H1 (cell line): ENCODE data around the gene MUSTN1. TPM values are rescaled to one million over a fixed set of nuclear protein-coding genes. Genes with fewer than 3 reads are reported as not detected.

ENCODE experiments used
- CTCF ChIA-PET: fragments of 300-600 bp; sonication (Branson Sonifier 250); formaldehyde crosslinking; loops from one replicate; lab custom pipeline; 2021; ENCODE audit not compliant: partially characterized antibody; lab: Charles Lee
- POLR2A ChIA-PET: fragments of 300-600 bp; sonication (Branson Sonifier 250); formaldehyde crosslinking; loops from one replicate; lab custom pipeline; 2021; ENCODE audit warnings: inconsistent platforms; ENCODE audit not compliant: partially characterized antibody; lab: Charles Lee
- DNase-seq, 2 experiments: peaks; one replicate each; pipeline versions ENCODE4 v3.0.0 to v3.0.0-alpha.2; 2010 to 2022; ENCODE audit warnings: low spot score in 2 of 2, low read depth in 1 of 2, mixed read lengths in 1 of 2
- FAIRE-seq: peaks from 2 replicates; lab custom pipeline; 2011; peaks lifted over from hg19 to GRCh38; lab: Jason Lieb, UNC
- H2AFZ ChIP-seq: 2 replicates; pipeline ENCODE4 v1.8.1; 2012; ENCODE audit warnings: low read length, inconsistent platforms
- H2AK5ac ChIP-seq: 2 replicates; pipeline ENCODE4 v1.6.1; 2013; ENCODE audit warnings: low read depth, low read length
- H2BK120ac ChIP-seq: replicated peaks from 2 replicates; pipeline ENCODE3; 2013; ENCODE audit warnings: low read depth, low read length, inconsistent platforms
- H2BK12ac ChIP-seq: 2 replicates; pipeline ENCODE4 v1.6.1; 2013; ENCODE audit warnings: low read depth, low read length
- H2BK15ac ChIP-seq: 2 replicates; pipeline ENCODE4 v1.6.1; 2013; ENCODE audit warnings: low read length
- H2BK20ac ChIP-seq: 2 replicates; pipeline ENCODE4 v1.6.1; 2013; ENCODE audit warnings: low read length
- H2BK5ac ChIP-seq: 2 replicates; pipeline ENCODE4 v1.6.1; 2013; ENCODE audit warnings: low read depth, low read length
- H3K14ac ChIP-seq: 2 replicates; pipeline ENCODE4 v1.6.1; 2013; ENCODE audit warnings: inconsistent platforms; ENCODE audit not compliant: insufficient read length
- H3K18ac ChIP-seq: 2 replicates; pipeline ENCODE4 v1.6.1; 2013; ENCODE audit warnings: low read length; ENCODE audit errors: extremely low read depth
- H3K23ac ChIP-seq: 2 replicates; pipeline ENCODE4 v1.6.1; 2013; ENCODE audit warnings: inconsistent platforms; ENCODE audit not compliant: insufficient read length
- H3K23me2 ChIP-seq: 2 replicates; pipeline ENCODE4 v1.6.1; 2013; ENCODE audit warnings: low read depth, low read length
- H3K27ac ChIP-seq: 2 replicates; pipeline ENCODE4 v1.6.1; 2011; ENCODE audit warnings: low read depth, low read length, inconsistent platforms
- H3K27me3 ChIP-seq, 4 experiments: replicated peaks in 1 of 4; 1 replicate in 1 of 4; 2 replicates in 3 of 4; pipeline versions ENCODE4 v1.6.1 to v1.8.1; 2011 to 2013; ENCODE audit warnings: low read length in 3 of 4, mild to moderate bottlenecking in 3 of 4, inconsistent platforms in 2 of 4, mixed read lengths in 2 of 4, moderate library complexity in 1 of 4; ENCODE audit not compliant: control insufficient read depth in 3 of 4, insufficient read depth in 3 of 4; ENCODE audit errors: extremely low read depth in 1 of 4
- H3K36me3 ChIP-seq, 4 experiments: 2 replicates each; pipeline versions ENCODE4 v1.6.1 to v1.8.1; 2011 to 2013; ENCODE audit warnings: mild to moderate bottlenecking in 4 of 4, low read length in 3 of 4, moderate library complexity in 2 of 4, control low read depth in 1 of 4, inconsistent platforms in 1 of 4; ENCODE audit not compliant: insufficient read depth in 4 of 4, control insufficient read depth in 2 of 4
- H3K4ac ChIP-seq: replicated peaks from 2 replicates; pipeline ENCODE3; 2013; ENCODE audit warnings: low read length, low read depth, mixed read lengths, inconsistent platforms; ENCODE audit not compliant: insufficient read length
- H3K4me1 ChIP-seq, 4 experiments: replicated peaks in 1 of 4; 1 replicate in 1 of 4; 2 replicates in 3 of 4; pipeline versions ENCODE4 v1.6.1 to v1.8.1; 2011 to 2013; ENCODE audit warnings: low read length in 3 of 4, inconsistent platforms in 2 of 4, mixed read lengths in 1 of 4; ENCODE audit not compliant: insufficient read depth in 4 of 4, control insufficient read depth in 3 of 4
- H3K4me2 ChIP-seq, 2 experiments: 2 replicates each; pipeline versions ENCODE4 v1.6.1 to v1.8.1; 2011 to 2013; ENCODE audit warnings: low read depth in 2 of 2, low read length in 2 of 2, control low read depth in 1 of 2, inconsistent platforms in 1 of 2, mild to moderate bottlenecking in 1 of 2; ENCODE audit not compliant: insufficient read depth in 1 of 2
- H3K4me3 ChIP-seq, 4 experiments: fragments of 200-600, 300-600 bp in 1 of 4; sonication (generic), shearing (Covaris generic), sonication (Bioruptor Twin) in 1 of 4; 2 replicates each; pipeline versions ENCODE4 v1.5.1 to v1.8.1; 2011 to 2016; ENCODE audit warnings: low read length in 4 of 4, low read depth in 3 of 4, control low read depth in 2 of 4, inconsistent platforms in 2 of 4, mild to moderate bottlenecking in 2 of 4, mixed read lengths in 1 of 4, moderate library complexity in 1 of 4; ENCODE audit not compliant: insufficient read depth in 2 of 4; ENCODE audit errors: extremely low read depth in 1 of 4
- H3K56ac ChIP-seq: replicated peaks from 2 replicates; pipeline ENCODE3; 2013; ENCODE audit warnings: low read depth, mild to moderate bottlenecking, mixed read lengths, low read length, inconsistent platforms; ENCODE audit not compliant: insufficient read length
- H3K79me1 ChIP-seq: 2 replicates; pipeline ENCODE4 v1.6.1; 2013; ENCODE audit warnings: low read depth, low read length, control low read depth
- H3K79me2 ChIP-seq, 2 experiments: 2 replicates each; pipeline versions ENCODE4 v1.6.1 to v1.8.1; 2012 to 2013; ENCODE audit warnings: low read length in 2 of 2, mild to moderate bottlenecking in 2 of 2, inconsistent platforms in 1 of 2; ENCODE audit not compliant: insufficient read depth in 2 of 2, control insufficient read depth in 1 of 2
- H3K9ac ChIP-seq, 4 experiments: replicated peaks in 1 of 4; 1 replicate in 1 of 4; 2 replicates in 3 of 4; pipeline versions ENCODE4 v1.6.1 to v1.8.1; 2011 to 2013; ENCODE audit warnings: low read depth in 3 of 4, low read length in 3 of 4, control low read depth in 2 of 4, mild to moderate bottlenecking in 2 of 4, moderate library complexity in 2 of 4, inconsistent platforms in 1 of 4; ENCODE audit errors: extremely low read depth in 1 of 4
- H3K9me3 ChIP-seq, 2 experiments: 2 replicates each; pipeline versions ENCODE4 v1.6.1 to v1.8.1; 2012 to 2013; ENCODE audit warnings: mild to moderate bottlenecking in 2 of 2, moderate library complexity in 2 of 2, control low read depth in 1 of 2, inconsistent platforms in 1 of 2, low read depth in 1 of 2, low read length in 1 of 2, mixed read lengths in 1 of 2; ENCODE audit not compliant: insufficient read depth in 2 of 2
- H4K20me1 ChIP-seq, 2 experiments: replicated peaks in 1 of 2; 2 replicates each; pipeline versions ENCODE3 to v1.8.1; 2011 to 2013; ENCODE audit warnings: inconsistent platforms in 2 of 2, low read length in 2 of 2, mild to moderate bottlenecking in 1 of 2; ENCODE audit not compliant: insufficient read depth in 2 of 2, control insufficient read depth in 1 of 2
- H4K5ac ChIP-seq: 2 replicates; pipeline ENCODE4 v1.6.1; 2013; ENCODE audit warnings: low read length, low read depth, mixed read lengths, inconsistent platforms; ENCODE audit not compliant: insufficient read length
- H4K8ac ChIP-seq: 2 replicates; pipeline ENCODE4 v1.8.0; 2013; ENCODE audit warnings: mild to moderate bottlenecking, moderate library complexity, low read length, inconsistent platforms; ENCODE audit not compliant: insufficient read depth; ENCODE audit errors: extremely low read depth
- H4K91ac ChIP-seq: replicated peaks from 2 replicates; pipeline ENCODE3; 2013; ENCODE audit warnings: low read length, mixed read lengths, inconsistent platforms; ENCODE audit not compliant: insufficient read length
- ASH2L ChIP-seq: fragments of 200-600, 300-600 bp; sonication (generic); IDR thresholded peaks from one replicate; pipeline ENCODE4 v1.7.1; 2017; ENCODE audit warnings: low read length
- CEBPB ChIP-seq: IDR thresholded peaks from 2 replicates; pipeline ENCODE4 v1.6.1; 2012; ENCODE audit warnings: low read depth, low read length
- CHD2 ChIP-seq: IDR thresholded peaks from 2 replicates; pipeline ENCODE4 v1.6.1; 2012; ENCODE audit warnings: low read length, improper control_type of control experiment
- EP300 ChIP-seq, 2 experiments: IDR thresholded peaks; 1 replicate in 1 of 2; 2 replicates in 1 of 2; pipeline ENCODE4 v1.6.1; 2011 to 2012; ENCODE audit warnings: low read depth in 2 of 2, low read length in 2 of 2, mild to moderate bottlenecking in 2 of 2, borderline replicate concordance in 1 of 2, inconsistent platforms in 1 of 2, moderate library complexity in 1 of 2
- FOSL1 ChIP-seq: IDR thresholded peaks from 2 replicates; pipeline ENCODE4 v1.6.1; 2011; ENCODE audit warnings: mild to moderate bottlenecking, low read depth, low read length, moderate library complexity; ENCODE audit not compliant: insufficient read depth
- GABPA ChIP-seq: IDR thresholded peaks from 2 replicates; pipeline ENCODE4 v1.6.1; 2011; ENCODE audit warnings: mild to moderate bottlenecking, low read length, moderate library complexity, borderline replicate concordance; ENCODE audit not compliant: insufficient read depth
- JUND ChIP-seq: IDR thresholded peaks from 2 replicates; pipeline ENCODE4 v1.6.1; 2011; ENCODE audit warnings: mild to moderate bottlenecking, improper control_type of control experiment, low read length
- RNF2 ChIP-seq: fragments of 200-900, 300-1000 bp; sonication (generic); IDR thresholded peaks from 2 replicates; pipeline ENCODE4 v1.7.1; 2016; ENCODE audit warnings: borderline replicate concordance, low read depth, mild to moderate bottlenecking, antibody characterized with exemption, low read length; ENCODE audit not compliant: poor library complexity, severe bottlenecking; ENCODE audit errors: missing control alignments
- RXRA ChIP-seq: IDR thresholded peaks from 2 replicates; pipeline ENCODE4 v1.6.1; 2011; ENCODE audit warnings: low read depth, mild to moderate bottlenecking, low read length, moderate library complexity; ENCODE audit not compliant: insufficient read depth
- SIRT6 ChIP-seq: IDR thresholded peaks from one replicate; pipeline ENCODE4 v1.7.1; 2012; ENCODE audit warnings: low read length, inconsistent platforms
- SIX5 ChIP-seq: IDR thresholded peaks from 2 replicates; pipeline ENCODE4 v1.6.1; 2011; ENCODE audit warnings: mild to moderate bottlenecking, low read depth, low read length
- SP4 ChIP-seq: IDR thresholded peaks from 2 replicates; pipeline ENCODE4 v1.6.1; 2012; ENCODE audit warnings: low read length, inconsistent platforms
- TCF12 ChIP-seq: IDR thresholded peaks from 2 replicates; pipeline ENCODE4 v1.6.1; 2011; ENCODE audit warnings: low read depth, mild to moderate bottlenecking, low read length
- ZNF274 ChIP-seq: IDR thresholded peaks from 2 replicates; pipeline ENCODE4 v1.7.0; 2012; ENCODE audit warnings: low read length, borderline replicate concordance; ENCODE audit errors: extremely low read depth
- WGBS, 2 experiments: shearing (Covaris generic) in 1 of 2; methylation state at CpG; one replicate each; pipeline versions ENCODE4 v1.1.6 to v1.1.7; 2013 to 2015; ENCODE audit warnings: low lambda C conversion rate in 2 of 2, mixed read lengths in 2 of 2, inconsistent platforms in 1 of 2, low coverage in 1 of 2, missing lambda C conversion rate in 1 of 2; ENCODE audit not compliant: insufficient replicate concordance in 2 of 2, insufficient coverage in 1 of 2, insufficient read length in 1 of 2; ENCODE audit errors: extremely low coverage in 1 of 2, missing lambda C conversion rate in 1 of 2; 5-methylcytosine and 5-hydroxymethylcytosine counted together
- polyA plus RNA-seq, 7 experiments: library from polyadenylated mRNA; depleted of rRNA in 3 of 7; stranded (reverse) in 5 of 7; unstranded in 2 of 7; fragments of >200 nt in 5 of 7; fragments of 200-250 nt in 2 of 7; gene quantifications; 1 replicate in 5 of 7; 2 replicates in 1 of 7; 4 replicates in 1 of 7; pipeline versions ENCODE4 v1.2.1 to v1.2.3, GENCODE V29; 2011 to 2013; ENCODE audit warnings: missing spikeins in 2 of 7, mixed read lengths in 2 of 7
- total RNA-seq: library from RNA; stranded (reverse); fragmentation: NEBNext Ultra II Directional; extraction: Animal tissue kit (Norgen Biotek cat#: 25700); gene quantifications from 2 replicates; pipeline ENCODE4 v1.2.1, GENCODE V29; 2021

The MUSTN1 gene
- total and polyA plus RNA-seq, 2 of the 8 experiments (the other 6 are each of a cell fraction or from before 2014, with no cell fraction given) = 1.1 to 2.4 TPM

DNA sequence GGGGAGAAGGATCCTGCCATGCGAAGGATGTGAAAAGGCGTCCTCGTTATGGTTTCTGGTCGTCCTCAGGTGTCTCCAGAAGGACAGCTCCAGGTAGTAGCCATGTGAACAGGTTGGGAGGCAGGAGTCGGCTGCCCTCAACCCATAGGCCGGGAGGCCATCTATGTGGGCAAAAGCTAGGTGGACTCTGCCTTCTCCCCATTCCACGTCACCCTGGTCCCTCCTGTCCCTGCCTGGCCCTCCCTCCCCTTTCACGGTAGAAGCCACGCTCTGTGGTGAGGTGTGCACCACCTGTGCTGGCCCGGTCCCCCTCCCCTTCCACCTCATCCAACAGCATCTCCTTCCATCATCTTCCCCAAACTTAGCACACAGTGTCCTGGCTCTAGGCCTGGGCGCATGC is 23.9 kb downstream of the MUSTN1 start:
- Histone ChIP-seq H2BK5ac (no peak overlapping the region), H3K56ac (no peak overlapping the region), H2BK15ac (no peak overlapping the region), H4K8ac (no peak overlapping the region), H2BK120ac (no peak overlapping the region), H4K5ac (no peak overlapping the region), H2AK5ac (no peak overlapping the region), H3K9ac (no peak overlapping the region), H3K4me2 (no peak overlapping the region), H2AFZ (no peak overlapping the region), H2BK12ac (no peak overlapping the region), H3K4ac (no peak overlapping the region), H3K27me3 (no peaks in the 10 kb centered on the region; a peak in 1 of 7 replicates), H3K14ac (no peak overlapping the region), H3K4me3 (no peak overlapping the region), H3K23ac (no peak overlapping the region), H4K20me1 (no peaks in the 10 kb centered on the region), H4K91ac (no peak overlapping the region), H3K9me3 (no peaks in the 10 kb centered on the region), H3K79me2 (no peaks in the 10 kb centered on the region), H3K36me3 (no peaks in the 10 kb centered on the region), H3K79me1 (no peaks in the 10 kb centered on the region), H2BK20ac (no peak overlapping the region), H3K23me2 (peaks cover 5% of the 10 kb centered on the region; the same call in 1 of the 2 replicates), H3K27ac (no peak overlapping the region), H3K4me1 (no peaks in the 10 kb centered on the region), H3K18ac (no peak overlapping the region)
- CTCF ChIA-PET = interaction anchor here (0.6 to 7.5 kb wide), 8 partner anchors 8 to 436 kb away, joined by 3 to 86 read pairs (median 6); no protein-coding TSS in a partner anchor
- 96% methylated on average over 11 of the region's 11 CpGs; no CpG with 5 or more reads in 1 of the 2 experiments for WGBS, 2 experiments
- DNase-seq = no peak
- FAIRE-seq = no peak
- no peak for TF ChIP-seq CHD2
- no peak for TF ChIP-seq EP300 (IDR thresholded peaks at IDR 0.05; ENCODE audit: borderline replicate concordance in 1 of 2, low read depth in 2 of 2, low read length in 2 of 2)
- no peak for TF ChIP-seq GABPA
- TF ChIP-seq RNF2 = no peak
- no peak for TF ChIP-seq FOSL1
- no peak for TF ChIP-seq CEBPB
- TF ChIP-seq JUND = no peak
- TF ChIP-seq TCF12 = no peak
- TF ChIP-seq SP4 = no peak
- no peak for TF ChIP-seq ZNF274
- no peak for TF ChIP-seq SIX5
- no peak for TF ChIP-seq SIRT6
- TF ChIP-seq RXRA = no peak
- no peak for TF ChIP-seq ASH2L
- POLR2A ChIA-PET = no interaction called here
